K562 (cell line): ENCODE results near the gene OPN5.

ENCODE experiments used
- TBP ChIP-seq: optimal IDR thresholded peaks from 2 replicates; pipeline ENCODE3; 2011; ENCODE audit warnings: low read depth, low read length, improper control_type of control experiment
- TF ChIP-seq, protein P1 (sequence below): sonication (generic); formaldehyde crosslinking; IDR thresholded peaks from 2 replicates; pipeline ENCODE4 v1.9.0; 2022; ENCODE audit warnings: mild to moderate bottlenecking, missing genetic modification reagents

DNA sequence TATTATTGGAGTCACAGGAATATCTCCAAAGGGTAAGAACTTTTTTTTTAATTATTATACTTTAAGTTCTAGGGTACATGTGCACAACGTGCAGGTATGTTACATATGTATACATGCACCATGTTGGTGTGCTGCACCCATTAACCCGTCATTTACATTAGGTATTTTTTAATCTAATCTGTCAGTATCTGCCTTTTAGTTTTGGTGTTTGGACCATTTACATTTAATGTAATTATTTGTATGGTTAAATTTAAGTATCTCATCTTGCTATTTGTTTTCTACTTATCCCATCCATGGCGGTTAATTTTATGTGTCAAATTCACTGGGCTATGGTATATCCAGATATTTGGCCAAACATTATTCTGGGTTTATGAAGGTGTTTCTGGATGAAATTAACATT, 15.4 kb upstream of the OPN5 start:
- TF ChIP-seq, protein P1, sequence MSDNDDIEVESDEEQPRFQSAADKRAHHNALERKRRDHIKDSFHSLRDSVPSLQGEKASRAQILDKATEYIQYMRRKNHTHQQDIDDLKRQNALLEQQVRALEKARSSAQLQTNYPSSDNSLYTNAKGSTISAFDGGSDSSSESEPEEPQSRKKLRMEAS (CRISPR knock-in tag), result no peak
- no peak for TF ChIP-seq TBP
